WTC11 (cell line): ENCODE results near the gene PARD3B. TPM values are rescaled to one million over a fixed set of nuclear protein-coding genes. Genes with fewer than 3 reads are reported as not detected.

Experiments used
- ATAC-seq: fragments of 200-7000 bp; cut with Tn5 transposase; 2 replicates; pipeline ENCODE4 v1.10.0; 2021; ENCODE audit warnings: mild to moderate bottlenecking, moderate library complexity
- CTCF ChIA-PET: fragments of 300-600 bp; sonication (Branson Sonifier 250); formaldehyde crosslinking; loops from one replicate; lab custom pipeline; 2021; ENCODE audit warnings: antibody characterized with exemption; lab: Charles Lee
- POLR2A ChIA-PET: fragments of 350-600 bp; sonication (Branson Sonifier 250); formaldehyde crosslinking; loops from one replicate; lab custom pipeline; 2021; ENCODE audit warnings: antibody characterized with exemption; lab: Charles Lee
- DNase-seq: peaks from one replicate; pipeline ENCODE4 v3.0.0; 2021; ENCODE audit warnings: low spot score
- H3K27ac Mint-ChIP-seq: 2 replicates; pipeline ENCODE4 v1.8.0; 2021; ENCODE audit warnings: mixed read lengths
- H3K27me3 Mint-ChIP-seq: 2 replicates; pipeline ENCODE4 v1.8.0; 2021; ENCODE audit warnings: low read depth, mild to moderate bottlenecking, moderate library complexity, mixed read lengths
- H3K36me3 Mint-ChIP-seq: 2 replicates; pipeline ENCODE4 v1.8.0; 2021; ENCODE audit warnings: mixed read lengths
- H3K4me1 Mint-ChIP-seq: 2 replicates; pipeline ENCODE4 v1.8.0; 2022; ENCODE audit warnings: mixed read lengths
- H3K4me3 Mint-ChIP-seq: 2 replicates; pipeline ENCODE4 v1.8.0; 2021; ENCODE audit warnings: mild to moderate bottlenecking, moderate library complexity, mixed read lengths
- H3K9me3 Mint-ChIP-seq: 2 replicates; pipeline ENCODE4 v1.8.0; 2021; ENCODE audit warnings: mixed read lengths
- CREM ChIP-seq: sonication (generic); formaldehyde crosslinking; IDR thresholded peaks from 2 replicates; pipeline ENCODE4 v1.8.1; 2022; ENCODE audit warnings: mild to moderate bottlenecking, missing genetic modification reagents, moderate library complexity
- CTCF ChIP-seq: fragments of 200-600 bp; IDR thresholded peaks from 2 replicates; pipeline ENCODE4 v1.8.0; 2022; ENCODE audit warnings: antibody characterized with exemption
- FOXK1 ChIP-seq: sonication (generic); formaldehyde crosslinking; IDR thresholded peaks from 2 replicates; pipeline ENCODE4 v1.8.0; 2022; ENCODE audit warnings: mild to moderate bottlenecking, moderate library complexity, missing genetic modification reagents
- FOXP1 ChIP-seq: sonication (generic); formaldehyde crosslinking; IDR thresholded peaks from 2 replicates; pipeline ENCODE4 v1.8.0; 2022; ENCODE audit warnings: missing genetic modification reagents, mild to moderate bottlenecking, moderate library complexity, borderline replicate concordance
- HMGA2 ChIP-seq: fragments of 250-450 bp; sonication (Bioruptor Pico); IDR thresholded peaks from 2 replicates; pipeline ENCODE4 v1.4.0; 2021; ENCODE audit warnings: mild to moderate bottlenecking, moderate library complexity
- MYBL2 ChIP-seq: sonication (generic); formaldehyde crosslinking; IDR thresholded peaks from 2 replicates; pipeline ENCODE4 v1.8.1; 2023; ENCODE audit warnings: mild to moderate bottlenecking, moderate library complexity, missing genetic modification reagents
- NR1H2 ChIP-seq: sonication (generic); formaldehyde crosslinking; IDR thresholded peaks from 2 replicates; pipeline ENCODE4 v1.9.0; 2021; ENCODE audit warnings: mild to moderate bottlenecking, moderate library complexity, missing genetic modification reagents
- NR2C2 ChIP-seq: sonication (generic); formaldehyde crosslinking; IDR thresholded peaks from 2 replicates; pipeline ENCODE4 v1.8.0; 2022; ENCODE audit warnings: mild to moderate bottlenecking, missing genetic modification reagents
- SP1 ChIP-seq: sonication (generic); formaldehyde crosslinking; conservative IDR thresholded peaks from 2 replicates; pipeline ENCODE4 v1.8.1; 2022; ENCODE audit warnings: missing genetic modification reagents
- TEAD4 ChIP-seq: sonication (generic); formaldehyde crosslinking; IDR thresholded peaks from 2 replicates; pipeline ENCODE4 v1.8.0; 2022; ENCODE audit warnings: mild to moderate bottlenecking, missing genetic modification reagents
- TP53 ChIP-seq: sonication (generic); formaldehyde crosslinking; IDR thresholded peaks from 2 replicates; pipeline ENCODE4 v1.8.1; 2023; ENCODE audit warnings: mild to moderate bottlenecking, missing genetic modification reagents
- ZNF423 ChIP-seq: fragments of 250-450 bp; sonication (Bioruptor Pico); IDR thresholded peaks from 2 replicates; pipeline ENCODE4 v2.1.2; 2022; ENCODE audit warnings: mild to moderate bottlenecking, moderate library complexity
- total RNA-seq: library from RNA; stranded (reverse); gene quantifications from 3 replicates; pipeline ENCODE4 v1.2.3, GENCODE V29; 2021
- TF ChIP-seq, protein P1 (sequence below): sonication (generic); formaldehyde crosslinking; IDR thresholded peaks from 2 replicates; pipeline ENCODE4 v1.8.0; 2022; ENCODE audit warnings: mild to moderate bottlenecking, missing genetic modification reagents
- TF ChIP-seq, protein P2 (sequence below): fragments of 250-450 bp; sonication (Bioruptor Pico); IDR thresholded peaks from 2 replicates; pipeline ENCODE4 v1.9.0; 2021; ENCODE audit warnings: mild to moderate bottlenecking, borderline replicate concordance
- TF ChIP-seq, protein P3 (sequence below): sonication (generic); formaldehyde crosslinking; IDR thresholded peaks from 2 replicates; pipeline ENCODE4 v1.8.1; 2022; ENCODE audit warnings: mild to moderate bottlenecking, moderate library complexity, missing genetic modification reagents
- TF ChIP-seq, protein P4 (sequence below): fragments of 250-450 bp; sonication (Bioruptor Pico); IDR thresholded peaks from 2 replicates; pipeline ENCODE4 v1.9.0; 2021; ENCODE audit warnings: mild to moderate bottlenecking

The PARD3B gene
- total RNA-seq, 1 experiment from 2014 or later: 5.6 TPM

DNA sequence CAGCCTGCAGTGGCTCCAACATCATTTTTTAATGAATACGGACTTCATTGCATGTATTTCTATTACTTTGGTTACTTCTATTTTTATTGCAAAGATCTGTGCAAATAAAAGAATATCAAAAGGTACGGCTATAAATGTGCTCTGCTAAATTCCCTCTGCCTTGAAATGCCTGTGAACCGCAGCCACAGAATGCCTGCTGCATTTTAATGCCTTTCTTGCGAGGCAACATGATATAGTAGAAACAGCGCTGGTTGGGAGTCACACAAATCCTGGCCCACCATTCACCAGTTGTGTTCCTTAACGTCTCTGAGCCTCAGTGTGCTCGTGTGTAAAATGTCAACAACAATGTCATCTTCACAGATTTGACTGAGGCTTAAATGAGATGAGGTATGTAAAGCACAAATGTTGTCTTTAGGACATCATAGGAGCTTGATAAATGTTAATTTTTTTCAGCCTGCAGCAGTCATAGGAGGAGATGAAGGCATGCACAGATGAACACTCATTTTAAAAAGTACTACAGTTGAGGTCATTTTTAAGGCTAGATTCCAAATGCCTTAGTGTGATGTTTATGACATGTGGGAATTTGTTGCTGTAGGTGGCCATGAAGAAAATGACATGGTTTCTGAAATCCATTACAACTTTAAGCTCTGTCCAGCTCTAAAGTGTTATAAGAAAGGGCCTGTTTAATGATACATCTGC is 949.4 kb downstream of the PARD3B start:
- Mint-ChIP-seq H3K4me3 (no peak overlapping the region), H3K9me3 (peaks cover 16% of the 10 kb centered on the region), H3K4me1 (peaks cover 16% of the 10 kb centered on the region), H3K36me3 (peaks cover 15% of the 10 kb centered on the region), H3K27me3 (peaks cover 3% of the 10 kb centered on the region; the same call in 1 of the 2 replicates), H3K27ac (no peak overlapping the region)
- TF ChIP-seq NR2C2 (CRISPR knock-in tag): no peak
- no peak for TF ChIP-seq SP1 (CRISPR knock-in tag)
- TF ChIP-seq, protein P1, sequence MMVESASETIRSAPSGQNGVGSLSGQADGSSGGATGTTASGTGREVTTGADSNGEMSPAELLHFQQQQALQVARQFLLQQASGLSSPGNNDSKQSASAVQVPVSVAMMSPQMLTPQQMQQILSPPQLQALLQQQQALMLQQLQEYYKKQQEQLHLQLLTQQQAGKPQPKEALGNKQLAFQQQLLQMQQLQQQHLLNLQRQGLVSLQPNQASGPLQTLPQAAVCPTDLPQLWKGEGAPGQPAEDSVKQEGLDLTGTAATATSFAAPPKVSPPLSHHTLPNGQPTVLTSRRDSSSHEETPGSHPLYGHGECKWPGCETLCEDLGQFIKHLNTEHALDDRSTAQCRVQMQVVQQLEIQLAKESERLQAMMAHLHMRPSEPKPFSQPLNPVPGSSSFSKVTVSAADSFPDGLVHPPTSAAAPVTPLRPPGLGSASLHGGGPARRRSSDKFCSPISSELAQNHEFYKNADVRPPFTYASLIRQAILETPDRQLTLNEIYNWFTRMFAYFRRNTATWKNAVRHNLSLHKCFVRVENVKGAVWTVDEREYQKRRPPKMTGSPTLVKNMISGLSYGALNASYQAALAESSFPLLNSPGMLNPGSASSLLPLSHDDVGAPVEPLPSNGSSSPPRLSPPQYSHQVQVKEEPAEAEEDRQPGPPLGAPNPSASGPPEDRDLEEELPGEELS (CRISPR knock-in tag): no peak
- TF ChIP-seq, protein P2, sequence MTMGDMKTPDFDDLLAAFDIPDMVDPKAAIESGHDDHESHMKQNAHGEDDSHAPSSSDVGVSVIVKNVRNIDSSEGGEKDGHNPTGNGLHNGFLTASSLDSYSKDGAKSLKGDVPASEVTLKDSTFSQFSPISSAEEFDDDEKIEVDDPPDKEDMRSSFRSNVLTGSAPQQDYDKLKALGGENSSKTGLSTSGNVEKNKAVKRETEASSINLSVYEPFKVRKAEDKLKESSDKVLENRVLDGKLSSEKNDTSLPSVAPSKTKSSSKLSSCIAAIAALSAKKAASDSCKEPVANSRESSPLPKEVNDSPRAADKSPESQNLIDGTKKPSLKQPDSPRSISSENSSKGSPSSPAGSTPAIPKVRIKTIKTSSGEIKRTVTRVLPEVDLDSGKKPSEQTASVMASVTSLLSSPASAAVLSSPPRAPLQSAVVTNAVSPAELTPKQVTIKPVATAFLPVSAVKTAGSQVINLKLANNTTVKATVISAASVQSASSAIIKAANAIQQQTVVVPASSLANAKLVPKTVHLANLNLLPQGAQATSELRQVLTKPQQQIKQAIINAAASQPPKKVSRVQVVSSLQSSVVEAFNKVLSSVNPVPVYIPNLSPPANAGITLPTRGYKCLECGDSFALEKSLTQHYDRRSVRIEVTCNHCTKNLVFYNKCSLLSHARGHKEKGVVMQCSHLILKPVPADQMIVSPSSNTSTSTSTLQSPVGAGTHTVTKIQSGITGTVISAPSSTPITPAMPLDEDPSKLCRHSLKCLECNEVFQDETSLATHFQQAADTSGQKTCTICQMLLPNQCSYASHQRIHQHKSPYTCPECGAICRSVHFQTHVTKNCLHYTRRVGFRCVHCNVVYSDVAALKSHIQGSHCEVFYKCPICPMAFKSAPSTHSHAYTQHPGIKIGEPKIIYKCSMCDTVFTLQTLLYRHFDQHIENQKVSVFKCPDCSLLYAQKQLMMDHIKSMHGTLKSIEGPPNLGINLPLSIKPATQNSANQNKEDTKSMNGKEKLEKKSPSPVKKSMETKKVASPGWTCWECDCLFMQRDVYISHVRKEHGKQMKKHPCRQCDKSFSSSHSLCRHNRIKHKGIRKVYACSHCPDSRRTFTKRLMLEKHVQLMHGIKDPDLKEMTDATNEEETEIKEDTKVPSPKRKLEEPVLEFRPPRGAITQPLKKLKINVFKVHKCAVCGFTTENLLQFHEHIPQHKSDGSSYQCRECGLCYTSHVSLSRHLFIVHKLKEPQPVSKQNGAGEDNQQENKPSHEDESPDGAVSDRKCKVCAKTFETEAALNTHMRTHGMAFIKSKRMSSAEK (CRISPR knock-in tag): no peak
- TF ChIP-seq MYBL2 (CRISPR knock-in tag): no peak
- no peak for TF ChIP-seq TEAD4 (CRISPR knock-in tag)
- TF ChIP-seq FOXK1 (CRISPR knock-in tag): no peak
- no peak for TF ChIP-seq HMGA2 (CRISPR knock-in tag)
- DNase-seq (no peak), ATAC-seq (no peak)
- CTCF ChIA-PET: no interaction called here
- POLR2A ChIA-PET: no interaction called here

DNA sequence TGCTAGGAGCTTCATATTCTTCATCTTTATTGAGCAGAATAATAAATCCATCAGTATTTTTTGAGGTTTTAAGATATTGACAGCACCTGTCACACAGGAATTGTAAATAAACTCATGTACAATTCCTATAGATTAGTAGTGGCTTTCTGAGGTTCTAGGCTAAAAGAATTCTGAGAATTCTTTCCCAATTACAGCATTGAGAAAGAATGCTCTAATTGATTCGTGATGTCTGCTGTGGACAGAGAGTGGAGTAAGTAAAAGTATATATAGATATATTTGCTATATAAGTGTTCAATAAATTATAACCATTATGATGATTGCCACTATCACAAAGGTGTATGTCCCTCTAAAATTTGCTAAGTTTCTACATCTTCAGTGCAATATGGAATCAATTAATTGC is 950.5 kb downstream of the PARD3B start:
- DNase-seq (no peak), ATAC-seq (no peak)
- POLR2A ChIA-PET: interaction anchor here (0.7 kb wide), 1 partner anchor 16 kb away, joined by 3 read pairs; no protein-coding TSS in a partner anchor
- CTCF ChIA-PET: no interaction called here
- no peak for TF ChIP-seq ZNF423 (CRISPR knock-in tag)
- no peak for TF ChIP-seq CREM
- TF ChIP-seq NR1H2 (CRISPR knock-in tag): no peak
- TF ChIP-seq, protein P2 (CRISPR knock-in tag): no peak
- TF ChIP-seq MYBL2 (CRISPR knock-in tag): no peak
- no peak for TF ChIP-seq HMGA2 (CRISPR knock-in tag)
- TF ChIP-seq, protein P3, sequence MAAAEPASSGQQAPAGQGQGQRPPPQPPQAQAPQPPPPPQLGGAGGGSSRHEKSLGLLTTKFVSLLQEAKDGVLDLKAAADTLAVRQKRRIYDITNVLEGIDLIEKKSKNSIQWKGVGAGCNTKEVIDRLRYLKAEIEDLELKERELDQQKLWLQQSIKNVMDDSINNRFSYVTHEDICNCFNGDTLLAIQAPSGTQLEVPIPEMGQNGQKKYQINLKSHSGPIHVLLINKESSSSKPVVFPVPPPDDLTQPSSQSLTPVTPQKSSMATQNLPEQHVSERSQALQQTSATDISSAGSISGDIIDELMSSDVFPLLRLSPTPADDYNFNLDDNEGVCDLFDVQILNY (CRISPR knock-in tag): no peak
- TF ChIP-seq FOXP1 (CRISPR knock-in tag): no peak
- TF ChIP-seq TP53 (CRISPR knock-in tag): no peak
- TF ChIP-seq, protein P1 (CRISPR knock-in tag): no peak
- TF ChIP-seq, protein P4, sequence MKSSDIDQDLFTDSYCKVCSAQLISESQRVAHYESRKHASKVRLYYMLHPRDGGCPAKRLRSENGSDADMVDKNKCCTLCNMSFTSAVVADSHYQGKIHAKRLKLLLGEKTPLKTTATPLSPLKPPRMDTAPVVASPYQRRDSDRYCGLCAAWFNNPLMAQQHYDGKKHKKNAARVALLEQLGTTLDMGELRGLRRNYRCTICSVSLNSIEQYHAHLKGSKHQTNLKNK (CRISPR knock-in tag): no peak
- TF ChIP-seq CTCF: no peak
- H3K27ac Mint-ChIP-seq: no peak overlapping the region
- peaks cover 3% of the 10 kb centered on the region; the same call in 1 of the 2 replicates for H3K27me3 Mint-ChIP-seq
- H3K4me1 Mint-ChIP-seq: peaks cover 16% of the 10 kb centered on the region
- peaks cover 8% of the 10 kb centered on the region for H3K36me3 Mint-ChIP-seq
- H3K9me3 Mint-ChIP-seq: peaks cover 8% of the 10 kb centered on the region
- no peak overlapping the region for H3K4me3 Mint-ChIP-seq
